Measurements from ENCODE around the gene PPP2R2C. TPM values are rescaled to one million over a fixed set of nuclear protein-coding genes. Genes with fewer than 3 reads are reported as not detected.

PPP2R2C gene
- total RNA-seq, 1 donor from 2014 or later = 0.60 TPM

- DNase-seq (ENCODE audit: low read depth in 2 of 2) = peak in 1 of 2 donors; percentile 75
Observed at GRCh38 chr4:6272863-6273660, 199.4 kb downstream of the PPP2R2C start.

GRCh38 chr4:6271701-6272465 is 200.5 kb downstream of the PPP2R2C start:
- no peak for DNase-seq (ENCODE audit: low read depth in 2 of 2)

- no peak for DNase-seq (ENCODE audit: low read depth in 2 of 2)
Observed at GRCh38 chr4:6271206-6271605, 201.2 kb downstream of the PPP2R2C start.

- DNase-seq (ENCODE audit: low read depth in 2 of 2) = no peak
Observed at GRCh38 chr4:6270636-6271121, 201.7 kb downstream of the PPP2R2C start.

Other genes with a start within 250 kb of the PPP2R2C start
- gene WFS1, start 202.8 kb downstream of the PPP2R2C start, total RNA-seq = 42.1 and 107 TPM in 2 replicates
- 5.7 and 8.9 TPM in 2 replicates for gene MAN2B2, start 102.6 kb upstream of the PPP2R2C start, total RNA-seq
- gene MRFAP1, start 168.1 kb upstream of the PPP2R2C start, total RNA-seq = 88.7 and 98.2 TPM in 2 replicates
- gene S100P, start 221.3 kb upstream of the PPP2R2C start, total RNA-seq = 0.22 and 0.40 TPM in 2 replicates
- gene MRFAP1L1, start 237.3 kb upstream of the PPP2R2C start, total RNA-seq = 34.4 and 40.1 TPM in 2 replicates
- 7.2 and 9.3 TPM in 2 replicates for gene BLOC1S4, start 243.6 kb upstream of the PPP2R2C start, total RNA-seq